Amygdala (tissue), 56 donors: ENCODE measurements around the gene ANKHD1.
"Not testable (repeated sequence)": the region's sequence is repeated elsewhere in the genome, so short reads cannot be mapped to it uniquely, and the experiment has no call there.

Source experiments
- DNase-seq, 56 donors: peaks; one replicate each; lab custom pipeline; 2025; lab: John Stamatoyannopoulos, UW

ANKHD1 gene

DNA sequence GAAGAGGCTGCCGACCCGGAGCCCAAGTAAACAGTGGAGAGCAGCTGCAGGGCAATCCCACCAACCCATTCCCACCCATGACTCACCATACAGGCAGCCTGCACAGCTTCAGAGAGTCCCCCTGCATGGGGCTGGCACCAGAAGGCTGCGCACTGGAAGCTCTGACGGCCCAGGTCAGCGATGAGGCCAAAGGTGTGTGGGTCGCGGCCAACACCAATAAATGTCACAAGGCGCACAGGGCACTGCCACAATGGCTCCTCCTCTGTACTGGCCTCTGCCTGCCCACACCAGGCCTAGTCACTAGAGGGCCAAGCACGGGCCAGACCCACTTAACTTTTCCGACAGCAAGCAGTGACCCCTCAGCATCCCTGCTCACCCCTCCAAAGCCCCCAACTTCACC lies 158.6 kb downstream of the ANKHD1 start:
- no peak for DNase-seq

GRCh38 chr5:140561753-140562523 lies 160.3 kb downstream of the ANKHD1 start:
- DNase-seq, result no peak

DNA sequence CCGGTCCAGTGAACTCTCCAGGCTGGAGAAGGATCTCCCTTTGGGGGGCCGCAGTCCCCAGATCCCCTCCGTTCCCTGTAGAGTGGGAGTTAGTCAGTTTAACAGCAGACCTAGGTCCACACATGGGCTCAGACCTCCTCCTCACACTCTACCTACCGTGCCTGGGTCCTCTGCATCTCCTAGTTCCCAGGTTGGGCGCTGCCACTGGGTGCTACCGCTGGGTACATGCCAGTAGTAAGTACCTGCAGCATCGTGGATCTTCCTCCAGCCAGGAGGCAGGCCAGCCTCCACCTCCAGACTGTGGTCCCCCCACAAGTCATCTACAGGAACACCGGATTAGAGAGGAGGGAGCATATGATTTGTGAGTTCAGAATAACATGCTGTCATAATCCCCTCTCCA lies 162.0 kb downstream of the ANKHD1 start:
- DNase-seq, result peak in 3 of 56 donors; percentile 5 to 41 (median 17)

GRCh38 chr5:140564196-140565023 lies 162.8 kb downstream of the ANKHD1 start, which contains the start of the genes APBB3 and SLC35A4:
TSS of gene APBB3 (minus strand) at chr5:140564598. CDS start at chr5:140564245, 353 bp downstream.
TSS of gene SLC35A4 (plus strand) at chr5:140564828. CDS start at chr5:140567170, 2,342 bp downstream.
- peak; percentile 78 to 100 (median 97) for DNase-seq

DNA sequence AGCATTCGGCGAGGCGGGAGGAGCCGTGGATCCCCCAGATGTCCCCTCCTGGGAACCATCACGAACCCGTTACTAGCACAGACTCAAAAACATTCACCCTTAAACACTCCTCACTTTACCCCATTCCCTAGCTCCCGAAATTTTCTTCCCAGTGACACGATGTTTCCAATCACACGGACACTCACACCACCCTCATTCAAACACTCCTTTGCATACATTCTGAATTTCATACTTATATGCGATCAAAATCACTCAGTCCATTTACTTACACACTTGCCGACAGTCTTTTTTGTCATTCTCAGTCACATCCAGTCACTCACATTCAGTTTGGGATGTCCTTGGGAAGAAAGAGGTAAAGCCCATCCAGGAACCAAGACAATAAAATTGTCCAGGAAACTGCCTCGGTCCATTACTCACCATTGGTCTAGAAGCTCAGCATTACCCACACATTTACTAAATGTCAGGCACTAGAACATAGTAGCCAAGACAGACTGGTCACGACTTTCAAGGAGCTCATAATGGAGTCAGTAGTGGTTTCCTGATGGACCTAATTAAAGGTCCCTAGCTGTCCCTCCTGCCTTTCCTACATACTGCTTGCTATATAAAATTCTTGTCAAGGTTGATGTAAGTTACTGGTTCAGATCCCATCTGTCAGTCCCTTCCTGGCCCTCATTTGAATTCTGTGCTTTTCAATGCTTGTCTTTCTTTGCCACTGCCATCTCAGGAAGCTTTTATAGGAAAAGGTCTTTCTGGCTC lies 163.6 kb downstream of the ANKHD1 start:
- DNase-seq, result no peak

- no peak for DNase-seq
Measured at GRCh38 chr5:140565780-140566095, 164.1 kb downstream of the ANKHD1 start.

DNA sequence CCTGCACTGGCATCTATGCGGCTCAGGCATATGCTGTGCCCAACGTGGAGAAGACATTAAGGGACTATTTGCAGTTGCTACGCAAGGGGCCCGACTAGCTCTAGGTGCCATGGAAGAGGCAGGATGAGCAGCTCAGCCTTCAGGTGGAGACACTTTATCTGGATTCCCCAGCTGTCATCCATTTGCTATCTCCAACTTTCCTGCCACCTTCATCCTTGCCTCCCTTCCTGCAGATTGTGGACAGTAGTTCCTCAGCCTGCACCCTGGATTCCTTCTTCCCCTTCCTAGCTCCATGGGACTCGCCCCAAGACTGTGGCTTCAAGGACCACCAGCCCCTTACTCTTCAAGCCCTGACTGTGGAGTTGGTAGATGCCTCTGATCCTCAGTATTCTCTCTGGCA lies 165.0 kb downstream of the ANKHD1 start:
- no peak for DNase-seq

- DNase-seq, result no peak
Measured at GRCh38 chr5:140567136-140567818, 165.6 kb downstream of the ANKHD1 start.

DNA sequence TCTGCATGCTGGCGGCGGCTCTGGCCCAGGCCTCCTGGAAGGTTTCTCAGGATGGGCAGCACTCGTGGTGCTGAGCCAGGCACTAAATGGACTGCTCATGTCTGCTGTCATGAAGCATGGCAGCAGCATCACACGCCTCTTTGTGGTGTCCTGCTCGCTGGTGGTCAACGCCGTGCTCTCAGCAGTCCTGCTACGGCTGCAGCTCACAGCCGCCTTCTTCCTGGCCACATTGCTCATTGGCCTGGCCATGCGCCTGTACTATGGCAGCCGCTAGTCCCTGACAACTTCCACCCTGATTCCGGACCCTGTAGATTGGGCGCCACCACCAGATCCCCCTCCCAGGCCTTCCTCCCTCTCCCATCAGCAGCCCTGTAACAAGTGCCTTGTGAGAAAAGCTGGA lies 166.2 kb downstream of the ANKHD1 start:
- DNase-seq, result no peak

DNA sequence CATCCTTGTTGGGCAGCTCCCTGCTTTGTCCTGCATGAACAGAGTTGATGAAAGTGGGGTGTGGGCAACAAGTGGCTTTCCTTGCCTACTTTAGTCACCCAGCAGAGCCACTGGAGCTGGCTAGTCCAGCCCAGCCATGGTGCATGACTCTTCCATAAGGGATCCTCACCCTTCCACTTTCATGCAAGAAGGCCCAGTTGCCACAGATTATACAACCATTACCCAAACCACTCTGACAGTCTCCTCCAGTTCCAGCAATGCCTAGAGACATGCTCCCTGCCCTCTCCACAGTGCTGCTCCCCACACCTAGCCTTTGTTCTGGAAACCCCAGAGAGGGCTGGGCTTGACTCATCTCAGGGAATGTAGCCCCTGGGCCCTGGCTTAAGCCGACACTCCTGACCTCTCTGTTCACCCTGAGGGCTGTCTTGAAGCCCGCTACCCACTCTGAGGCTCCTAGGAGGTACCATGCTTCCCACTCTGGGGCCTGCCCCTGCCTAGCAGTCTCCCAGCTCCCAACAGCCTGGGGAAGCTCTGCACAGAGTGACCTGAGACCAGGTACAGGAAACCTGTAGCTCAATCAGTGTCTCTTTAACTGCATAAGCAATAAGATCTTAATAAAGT lies 166.9 kb downstream of the ANKHD1 start:
- DNase-seq, result no peak

GRCh38 chr5:140569197-140569596 lies 167.6 kb downstream of the ANKHD1 start:
- DNase-seq, result no peak

DNA sequence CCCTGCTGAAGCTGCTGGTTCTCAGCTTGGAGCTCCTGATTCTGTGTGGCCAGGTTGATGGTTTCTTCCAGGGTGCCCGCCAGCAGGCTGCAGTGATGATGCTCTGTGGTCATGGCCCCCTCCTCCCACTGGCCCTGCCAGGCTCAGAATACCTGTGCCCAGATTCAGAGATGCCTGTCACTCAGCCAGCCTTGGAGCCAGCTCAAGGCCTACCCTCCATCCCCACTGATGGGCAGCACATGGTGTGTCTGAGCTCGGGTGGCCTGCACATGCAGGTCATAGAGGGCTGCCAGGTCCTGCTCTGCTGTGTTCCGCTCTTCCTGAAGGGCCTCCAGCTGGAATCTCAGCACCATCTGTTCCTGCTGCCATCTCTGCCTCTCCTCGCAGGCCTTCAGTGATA lies 168.4 kb downstream of the ANKHD1 start:
- DNase-seq, result no peak

DNA sequence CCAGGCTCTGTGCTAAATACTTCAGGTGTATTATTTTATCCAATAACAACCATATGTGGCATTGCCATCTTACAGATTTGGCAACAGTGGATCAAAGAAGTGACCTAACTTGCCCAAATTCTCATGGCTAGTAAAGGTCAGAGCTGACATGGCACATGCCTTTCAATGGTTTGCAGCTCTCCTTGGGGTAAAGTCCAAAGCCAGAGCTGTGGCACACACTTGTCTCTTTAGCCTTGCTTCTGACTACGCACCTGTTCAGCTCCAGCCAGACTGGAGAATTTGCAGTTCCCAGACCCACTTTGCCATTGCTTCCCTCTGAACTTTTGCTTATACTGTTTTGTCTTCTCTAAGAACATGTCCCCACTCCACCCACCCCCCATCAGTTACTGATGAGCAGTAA lies 168.9 kb downstream of the ANKHD1 start:
- DNase-seq, result no peak

GRCh38 chr5:140571105-140571504 lies 169.5 kb downstream of the ANKHD1 start:
- no peak for DNase-seq

DNA sequence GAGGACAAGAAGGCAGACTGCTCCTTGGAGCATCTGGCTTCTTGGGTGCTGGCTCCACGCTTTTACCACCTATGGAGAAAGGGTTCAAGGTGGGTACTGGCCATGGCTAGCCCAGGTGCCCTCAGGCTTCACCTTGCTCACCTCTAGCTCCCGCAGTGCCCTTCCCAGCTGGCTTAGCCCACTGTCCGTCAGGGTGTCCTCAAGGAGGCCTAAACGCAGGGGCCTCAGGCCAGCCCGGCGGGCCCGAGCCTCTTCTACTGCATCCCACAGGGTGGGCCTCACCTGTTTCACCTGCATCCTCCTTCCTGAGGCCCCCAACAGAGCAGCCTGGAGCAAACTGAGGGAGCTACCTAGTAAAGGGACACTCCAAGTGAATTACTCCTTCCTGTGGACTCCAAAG lies 172.1 kb downstream of the ANKHD1 start:
- DNase-seq, result no peak

GRCh38 chr5:140574165-140574564 lies 172.5 kb downstream of the ANKHD1 start:
- DNase-seq, result no peak

DNA sequence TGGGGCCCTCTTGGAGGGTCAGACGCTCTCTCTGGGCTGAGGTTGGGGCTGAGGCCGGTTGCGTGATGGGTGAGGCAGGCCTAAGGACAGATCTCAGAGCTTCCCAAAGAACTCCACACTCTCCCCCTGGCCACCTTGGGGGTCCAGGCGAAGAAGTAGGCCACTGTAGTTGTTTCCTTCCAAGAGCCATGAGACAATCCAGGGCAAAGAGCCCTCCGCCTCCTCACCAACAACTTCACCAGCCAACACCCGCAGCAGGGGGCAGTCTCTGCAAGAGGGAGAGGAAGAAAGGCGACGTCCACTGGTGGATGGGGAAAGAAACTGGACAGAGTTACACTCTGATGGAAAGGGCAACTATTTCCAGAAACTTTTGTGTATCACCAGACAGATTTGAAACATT lies 173.7 kb downstream of the ANKHD1 start:
- peak in 18 of 56 donors; percentile 8 to 50 (median 27) for DNase-seq

DNA sequence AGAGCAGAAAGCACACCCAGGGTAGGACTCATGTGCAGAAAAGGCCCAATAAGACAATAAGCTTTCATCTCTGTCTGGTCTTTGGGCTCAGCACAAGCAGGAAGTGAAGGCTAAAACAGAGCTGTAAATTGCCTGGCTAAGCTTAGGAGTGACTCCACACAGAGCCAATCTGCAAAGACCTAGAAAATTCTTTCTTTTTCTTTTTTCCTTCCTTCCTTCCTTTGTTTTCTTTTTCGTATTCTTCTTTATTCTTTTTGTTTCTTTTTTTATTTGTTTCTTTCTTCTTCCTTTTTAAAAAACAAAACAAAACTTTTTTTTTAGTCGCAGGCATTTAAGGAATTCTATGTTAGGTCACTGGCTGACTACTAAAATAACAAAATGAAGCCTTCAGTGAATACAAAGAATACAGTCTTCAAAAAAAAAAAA lies 175.2 kb downstream of the ANKHD1 start:
- no peak for DNase-seq

- DNase-seq, result not testable (repeated sequence)
Measured at GRCh38 chr5:140579188-140579747, 177.6 kb downstream of the ANKHD1 start.

- DNase-seq, result no peak
Measured at GRCh38 chr5:140587495-140587894, 185.9 kb downstream of the ANKHD1 start.
